GM21390 (cell line): ENCODE results near the gene ZNF597.

Source experiments
- ATAC-seq: cut with Tn5 transposase; IDR thresholded peaks from one replicate; pipeline ENCODE4 v1.9.1; 2021; ENCODE audit not compliant: unreplicated experiment

The ZNF597 gene

DNA sequence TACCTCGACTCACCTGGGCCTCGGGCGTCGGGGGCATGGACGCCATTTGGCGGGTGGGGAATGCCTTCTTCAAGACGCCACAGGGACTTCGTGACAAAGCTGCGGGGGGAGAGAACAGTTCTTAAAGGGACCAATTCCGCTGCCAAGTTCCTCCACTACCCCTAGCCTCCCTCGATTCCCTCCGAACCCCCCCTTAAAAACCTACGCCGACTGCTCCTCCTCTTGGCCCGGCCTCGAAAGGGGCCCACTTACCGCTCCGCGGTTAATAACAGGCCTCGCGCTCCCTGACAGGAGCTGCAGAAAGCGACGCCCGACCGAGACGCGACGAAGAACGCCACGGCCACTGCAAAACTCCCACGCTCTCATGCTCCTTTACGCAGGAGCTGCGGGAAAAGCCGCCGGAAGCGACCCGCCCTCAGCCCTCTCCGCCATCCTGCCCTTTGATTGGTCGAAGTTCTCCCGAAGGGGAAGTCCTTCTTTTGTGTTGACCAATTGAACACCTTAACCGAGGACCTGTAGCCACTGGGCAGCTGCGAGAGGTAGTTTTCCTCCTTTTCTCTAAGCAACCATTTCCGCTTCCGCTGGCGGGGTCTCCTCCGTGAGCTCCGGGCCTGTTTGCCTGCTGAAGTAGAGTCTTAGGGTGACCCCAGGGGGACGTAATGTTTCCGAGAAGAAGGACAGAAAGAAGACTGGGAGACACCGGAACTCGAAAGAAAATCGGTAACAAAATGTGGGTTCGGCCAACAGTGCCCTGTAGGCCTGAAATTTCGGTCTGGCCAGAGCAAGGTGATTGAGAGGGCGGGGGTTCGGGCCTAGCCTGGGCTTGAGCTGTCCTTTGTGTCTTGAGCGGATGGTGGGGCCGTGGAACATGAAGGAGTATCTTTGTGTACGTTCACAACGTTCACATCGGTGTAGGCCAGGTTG is at the start of gene ZNF597, which contains the start of gene NAA60:
Gene ZNF597, minus strand, starts transcription at position 397 of the 924 bp plus-strand sequence. Its CDS starts 351 bp downstream, at position 46.
Gene NAA60, plus strand, starts transcription at position 573 of the 924 bp plus-strand sequence. CDS start 32,548 bp downstream, outside the sequence.
- ATAC-seq: peak; percentile 84

DNA sequence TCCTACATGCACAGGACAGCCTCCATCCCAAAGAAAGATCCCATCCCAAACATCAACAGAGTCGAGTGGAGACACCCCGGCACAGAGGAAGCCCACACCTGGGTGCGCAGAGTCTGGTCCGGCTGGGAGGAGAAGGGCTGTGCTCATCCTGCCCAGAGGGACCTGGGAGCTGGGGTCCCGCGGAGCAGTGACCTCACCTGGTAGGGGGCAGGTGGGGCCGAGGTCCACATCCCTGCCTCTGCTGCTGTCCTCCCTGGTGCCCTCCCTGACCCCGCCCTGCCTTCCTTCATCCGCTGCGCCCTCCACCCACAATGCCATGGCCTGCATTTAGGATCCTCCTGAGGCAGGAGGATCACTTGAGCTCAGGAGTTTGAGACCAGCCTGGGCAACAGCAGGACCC is 49.1 kb upstream of the ZNF597 start:
- ATAC-seq: no peak

DNA sequence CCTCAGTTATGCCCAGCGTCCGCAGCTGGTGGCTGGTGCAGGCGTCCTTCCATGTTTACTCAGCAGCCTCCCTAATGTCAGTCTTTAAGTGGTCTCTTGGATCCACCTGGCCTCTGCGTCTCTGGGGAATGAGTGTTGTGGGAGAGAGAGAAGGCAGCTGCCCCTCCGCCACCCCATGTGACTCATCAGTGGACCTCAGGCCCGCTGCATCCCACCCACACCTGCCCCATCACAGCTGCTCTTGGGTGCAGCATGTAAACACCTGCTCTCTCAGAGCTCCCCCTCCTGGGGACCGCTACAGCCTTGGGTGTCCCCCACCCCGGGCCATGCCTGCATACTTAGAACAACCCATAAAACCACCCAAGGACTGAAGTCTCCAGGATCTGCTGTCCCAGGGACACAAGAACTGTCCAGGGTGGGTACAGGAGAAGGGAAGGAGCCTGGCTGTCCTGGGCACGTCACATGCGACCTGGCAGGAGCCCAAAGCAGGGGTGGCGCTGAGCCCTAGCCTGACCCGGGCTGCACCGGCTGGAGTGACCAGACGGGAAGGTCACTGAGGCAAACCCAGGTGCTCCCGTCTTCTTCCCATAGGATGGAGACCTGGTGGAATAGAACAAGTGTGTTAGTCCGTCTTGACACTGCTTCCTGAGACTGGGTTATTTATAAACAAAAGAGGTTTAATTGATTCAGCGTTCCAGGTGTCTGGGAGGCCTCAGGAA is 47.8 kb upstream of the ZNF597 start:
- no peak for ATAC-seq

- ATAC-seq: no peak
These were observed 45.5 kb upstream of the ZNF597 start for GRCh38 chr16:3488801-3489200.

GRCh38 chr16:3487521-3488410 is 44.5 kb upstream of the ZNF597 start:
- no peak for ATAC-seq

DNA sequence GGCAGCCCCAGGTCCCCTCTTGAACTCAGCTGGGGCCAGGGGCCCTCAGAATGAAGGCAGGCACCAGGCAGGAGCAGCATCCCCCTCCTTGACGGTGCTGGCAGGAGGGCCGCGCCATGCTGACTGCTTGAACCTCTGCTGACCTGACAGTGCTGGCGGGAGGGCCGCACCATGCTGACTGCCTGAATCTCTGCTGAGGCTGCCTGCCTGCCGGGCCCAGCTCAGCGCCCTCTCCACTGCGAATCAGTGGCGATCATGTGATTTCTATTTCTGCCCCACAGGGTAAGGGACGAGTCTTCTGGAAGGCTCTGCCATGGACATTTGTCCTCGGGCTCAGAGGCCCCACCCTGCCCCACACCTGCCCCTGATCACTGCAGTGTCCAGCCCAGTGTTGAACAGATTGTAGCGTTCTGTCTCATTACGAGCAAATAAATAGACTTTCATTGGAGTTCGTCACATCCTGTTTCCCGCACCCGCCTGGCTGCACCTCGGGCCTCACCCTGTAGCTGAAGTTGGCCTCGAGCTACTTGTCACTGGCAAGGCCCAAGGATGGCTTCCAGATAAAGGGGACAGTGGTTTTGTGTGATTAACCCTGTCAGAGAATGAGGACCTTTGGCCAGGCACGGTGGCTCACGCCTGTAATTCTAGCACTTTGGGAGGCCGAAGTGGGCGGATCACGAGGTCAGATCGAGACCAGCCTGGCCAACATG is 43.4 kb upstream of the ZNF597 start:
- ATAC-seq: no peak

- ATAC-seq: no peak
These were observed 42.7 kb upstream of the ZNF597 start for GRCh38 chr16:3485821-3486505.

GRCh38 chr16:3485097-3485745 is 41.9 kb upstream of the ZNF597 start:
- no peak for ATAC-seq

DNA sequence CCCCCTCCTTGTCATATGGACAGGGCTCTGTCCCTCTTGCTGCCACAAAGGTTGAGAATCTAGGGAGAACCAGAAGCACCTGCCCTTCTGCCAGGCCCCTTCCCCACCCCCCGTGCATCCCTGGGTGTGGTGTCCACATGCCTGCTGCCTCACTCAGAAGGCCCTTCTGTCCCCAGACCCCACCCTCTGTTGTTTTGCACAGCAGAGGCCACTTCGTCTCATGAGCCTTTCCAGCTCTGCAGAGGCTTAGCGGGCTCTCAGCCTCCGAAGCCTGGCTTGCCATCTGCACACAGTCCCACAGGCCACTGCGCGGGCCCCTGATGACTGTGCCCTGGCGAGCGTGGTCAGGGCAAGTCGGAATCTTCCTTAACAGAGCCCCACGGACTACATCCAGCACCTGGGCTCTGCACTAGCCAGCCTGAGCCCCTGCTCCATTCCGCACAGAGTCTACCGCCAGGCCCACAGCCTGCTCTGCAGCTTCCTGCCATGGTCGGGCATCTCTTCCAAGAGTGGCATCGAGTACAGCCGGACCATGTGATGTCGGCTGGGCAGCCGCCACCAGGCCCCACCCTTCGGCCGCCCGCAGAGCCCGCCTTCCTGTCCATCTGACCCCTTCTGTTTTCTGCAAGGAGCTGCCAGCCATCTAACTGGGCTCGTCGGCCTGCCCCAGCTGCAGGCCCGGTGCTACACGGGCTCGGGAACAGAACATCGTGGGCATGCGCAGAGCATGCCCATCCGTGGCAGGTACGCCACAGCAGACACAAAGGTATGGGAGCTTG is 41.2 kb upstream of the ZNF597 start:
- ATAC-seq: no peak

GRCh38 chr16:3482659-3483241 is 39.4 kb upstream of the ZNF597 start:
- no peak for ATAC-seq

DNA sequence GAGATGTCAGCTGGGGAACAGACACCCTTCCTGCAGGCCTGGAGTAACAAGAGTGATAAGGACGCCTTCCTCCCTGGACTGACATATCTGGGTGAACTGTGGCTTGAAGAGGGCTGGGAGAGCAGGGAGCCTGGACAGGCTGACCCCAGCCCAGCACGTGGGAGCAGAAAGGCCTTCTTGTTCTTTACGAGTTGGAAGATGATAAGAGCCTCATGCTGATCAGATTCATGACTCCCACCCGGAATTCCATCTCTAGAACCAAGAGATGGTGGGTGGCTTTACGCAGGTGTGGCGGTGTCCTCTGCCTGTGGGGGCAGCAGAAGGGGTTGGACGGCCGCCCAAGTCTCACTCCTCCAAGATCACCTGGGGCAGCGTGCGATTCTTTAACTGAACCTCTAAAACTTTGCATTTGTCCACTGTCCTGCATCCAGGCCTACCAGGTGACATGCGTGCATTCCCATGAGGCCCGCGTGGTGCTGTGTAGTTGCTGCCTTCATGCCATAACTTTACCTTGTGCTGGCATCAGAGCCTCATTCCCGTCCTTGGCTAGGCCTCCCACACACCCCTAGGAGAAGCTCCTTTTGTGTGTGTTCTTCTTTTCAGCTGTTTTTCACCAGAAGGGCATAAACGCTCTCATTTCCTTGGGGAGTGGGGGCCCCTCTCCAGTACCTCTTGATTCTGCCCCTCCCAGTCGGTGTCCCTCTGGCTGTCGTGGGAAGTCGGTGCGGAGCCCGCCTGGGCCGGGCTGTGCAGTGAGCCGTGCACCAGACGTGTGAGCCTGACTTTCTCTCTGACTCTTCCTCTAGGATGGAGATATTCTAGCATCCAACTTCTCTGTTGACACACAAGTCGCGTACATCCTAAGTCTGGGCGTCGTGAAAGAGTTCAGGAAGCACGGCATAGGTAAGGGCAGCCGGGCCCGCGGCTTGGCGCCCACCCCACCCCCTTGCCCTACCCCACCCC is 38.7 kb upstream of the ZNF597 start:
- ATAC-seq: no peak

DNA sequence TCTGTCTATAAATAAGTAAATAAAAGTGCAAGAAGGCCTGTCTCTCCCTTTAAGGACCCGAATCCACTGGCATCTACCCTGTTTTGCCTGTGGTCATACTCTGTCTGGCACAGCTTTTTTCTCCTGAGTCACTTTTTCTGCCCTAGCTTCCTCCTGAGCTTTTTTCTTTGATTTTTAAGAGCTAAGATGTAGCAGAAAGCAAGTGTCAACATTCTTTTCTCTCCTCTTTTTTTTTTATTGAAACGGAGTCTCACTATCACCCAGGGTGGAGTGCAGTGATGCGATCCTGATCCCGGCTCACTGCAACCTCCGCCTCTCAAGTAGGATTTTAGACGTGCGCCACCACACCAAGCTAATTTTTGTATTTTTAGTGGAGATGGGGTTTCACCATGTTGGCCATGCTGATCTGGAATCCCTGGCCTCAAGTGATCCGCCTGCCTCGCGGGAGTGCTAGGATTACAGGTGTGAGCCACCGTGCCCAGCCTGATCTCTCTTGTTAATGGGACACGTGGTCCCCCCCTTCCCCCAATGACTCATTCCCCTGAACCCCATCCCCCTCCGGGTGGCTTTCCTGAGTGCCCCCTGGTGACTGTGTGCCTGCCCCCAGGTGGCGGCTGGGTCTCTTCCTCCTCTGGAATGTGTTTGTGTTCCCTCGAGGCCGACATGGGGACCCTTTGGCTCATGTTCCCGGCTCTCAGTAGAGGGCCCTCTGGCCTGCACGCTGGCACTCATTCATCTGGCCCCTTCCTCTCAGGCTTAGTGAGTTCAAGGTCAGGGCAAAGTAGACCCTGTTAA is 37.8 kb upstream of the ZNF597 start:
- no peak for ATAC-seq

- no peak for ATAC-seq
These were observed 36.4 kb upstream of the ZNF597 start for GRCh38 chr16:3479654-3480216.

DNA sequence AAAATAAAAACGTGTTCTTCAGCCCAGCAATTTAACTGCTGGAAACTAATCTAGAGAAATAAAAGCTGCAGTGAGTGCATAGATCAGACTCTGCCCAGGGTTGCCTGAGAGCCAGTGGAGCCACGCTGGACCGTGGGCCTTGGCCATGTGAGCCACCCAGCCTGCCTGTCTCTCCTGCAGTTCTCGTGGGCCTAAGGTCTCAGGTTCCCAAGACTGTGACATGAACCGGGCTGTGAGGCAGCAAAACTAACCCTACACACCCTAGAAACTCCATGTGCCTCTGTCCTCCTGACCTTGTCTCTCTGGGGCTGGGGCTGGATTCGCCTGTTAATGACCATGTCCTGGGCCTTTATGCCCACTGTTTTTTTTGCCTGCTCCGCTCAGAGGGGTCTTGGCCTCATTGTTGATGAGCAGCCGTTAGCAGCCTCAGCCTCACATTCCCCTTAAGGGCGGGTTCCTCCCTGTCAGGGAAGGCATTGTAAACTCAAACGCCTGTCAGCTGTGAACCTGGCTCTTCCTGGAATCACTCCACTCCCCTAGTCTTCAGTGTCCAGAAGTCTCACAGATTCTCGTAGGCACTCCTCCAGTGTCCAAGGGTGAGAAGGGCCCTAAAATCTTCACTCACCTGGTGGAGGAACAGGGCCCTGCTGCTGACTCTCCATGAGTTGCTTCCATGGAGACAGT is 35.1 kb upstream of the ZNF597 start:
- no peak for ATAC-seq

DNA sequence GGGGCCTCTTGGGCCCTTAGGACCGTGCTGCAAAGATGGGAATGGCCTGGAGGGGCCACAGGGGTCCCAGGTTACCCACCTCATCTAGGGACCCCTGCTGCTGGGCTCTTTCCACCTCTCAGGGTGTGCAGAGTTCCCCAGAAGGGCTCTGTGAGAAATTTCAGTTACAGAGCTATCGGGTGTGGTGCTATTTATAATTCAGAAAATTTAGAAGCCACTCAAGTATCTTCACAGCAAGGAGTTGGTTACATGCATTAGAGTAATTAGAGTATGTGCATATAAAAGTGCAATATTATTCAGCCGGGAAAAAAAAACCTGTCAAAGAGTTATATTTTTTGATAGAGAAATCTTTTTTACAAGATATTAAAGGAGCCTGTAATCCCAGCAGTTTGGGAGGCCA is 33.1 kb upstream of the ZNF597 start:
- ATAC-seq: no peak
